Glutamatergic neuron (in vitro differentiated cells): Measurements from ENCODE around the gene LIMS2. TPM values are rescaled to one million over a fixed set of nuclear protein-coding genes. Genes with fewer than 3 reads are reported as not detected.

ENCODE experiments used
- DNase-seq: peaks from one replicate; pipeline ENCODE4 v3.0.0; 2022
- H3K27ac Mint-ChIP-seq: one replicate; pipeline ENCODE4 v1.8.0; 2020; ENCODE audit warnings: mild to moderate bottlenecking, mixed read lengths, inconsistent platforms; ENCODE audit not compliant: unreplicated experiment
- H3K27me3 Mint-ChIP-seq: one replicate; pipeline ENCODE4 v1.8.0; 2020; ENCODE audit warnings: mild to moderate bottlenecking, moderate library complexity, mixed read lengths, inconsistent platforms; ENCODE audit not compliant: unreplicated experiment
- H3K36me3 Mint-ChIP-seq: one replicate; pipeline ENCODE4 v1.8.0; 2020; ENCODE audit warnings: mild to moderate bottlenecking, mixed read lengths, inconsistent platforms; ENCODE audit not compliant: unreplicated experiment
- H3K4me1 Mint-ChIP-seq: one replicate; pipeline ENCODE4 v1.8.0; 2020; ENCODE audit warnings: mild to moderate bottlenecking, low read depth, mixed read lengths, inconsistent platforms; ENCODE audit not compliant: unreplicated experiment
- H3K4me3 Mint-ChIP-seq: one replicate; pipeline ENCODE4 v1.8.0; 2020; ENCODE audit warnings: mild to moderate bottlenecking, mixed read lengths, inconsistent platforms; ENCODE audit not compliant: unreplicated experiment
- H3K9me3 Mint-ChIP-seq: one replicate; pipeline ENCODE4 v1.8.0; 2020; ENCODE audit warnings: mild to moderate bottlenecking, moderate library complexity, mixed read lengths, inconsistent platforms; ENCODE audit not compliant: unreplicated experiment
- CTCF ChIP-seq: fragments of 200-600 bp; sonication (generic); IDR thresholded peaks from one replicate; pipeline ENCODE4 v1.5.0; 2021; ENCODE audit not compliant: partially characterized antibody, unreplicated experiment
- total RNA-seq: library from RNA; stranded (reverse); fragmentation: NEBNext Ultra II Directional; extraction: Animal tissue kit (Norgen Biotek cat#: 25700); gene quantifications from one replicate; pipeline ENCODE4 v1.2.1, GENCODE V29; 2021; ENCODE audit not compliant: unreplicated experiment

Gene LIMS2
- total RNA-seq, 1 donor from 2014 or later = 0.29 TPM

GRCh38 chr2:127641133-127641532 lies 34.2 kb downstream of the LIMS2 start:
- TF ChIP-seq CTCF = no peak
- Mint-ChIP-seq H3K9me3 (peaks cover 3% of the 10 kb centered on the region), H3K27ac (no peak overlapping the region), H3K27me3 (peaks cover 6% of the 10 kb centered on the region), H3K4me1 (peaks cover 7% of the 10 kb centered on the region), H3K4me3 (no peak overlapping the region), H3K36me3 (no peaks in the 10 kb centered on the region)
- DNase-seq = no peak

GRCh38 chr2:127640082-127641072 lies 35.0 kb downstream of the LIMS2 start:
- Mint-ChIP-seq H3K4me3 (no peak overlapping the region), H3K27ac (no peak overlapping the region), H3K27me3 (peaks cover 6% of the 10 kb centered on the region), H3K4me1 (peaks cover 7% of the 10 kb centered on the region), H3K9me3 (peaks cover 3% of the 10 kb centered on the region), H3K36me3 (no peaks in the 10 kb centered on the region)
- DNase-seq = peak; percentile 46
- TF ChIP-seq CTCF = peak; percentile 31

GRCh38 chr2:127639111-127639474 lies 36.2 kb downstream of the LIMS2 start:
- DNase-seq = no peak
- Mint-ChIP-seq H3K4me1 (peaks cover 5% of the 10 kb centered on the region), H3K4me3 (no peak overlapping the region), H3K36me3 (no peaks in the 10 kb centered on the region), H3K9me3 (peaks cover 3% of the 10 kb centered on the region), H3K27me3 (peaks cover 4% of the 10 kb centered on the region), H3K27ac (no peak overlapping the region)
- no peak for TF ChIP-seq CTCF

GRCh38 chr2:127638361-127639110 lies 36.8 kb downstream of the LIMS2 start:
- Mint-ChIP-seq H3K4me3 (no peak overlapping the region), H3K9me3 (peaks cover 3% of the 10 kb centered on the region), H3K36me3 (no peaks in the 10 kb centered on the region), H3K4me1 (peaks cover 5% of the 10 kb centered on the region), H3K27me3 (peaks cover 4% of the 10 kb centered on the region), H3K27ac (no peak overlapping the region)
- TF ChIP-seq CTCF = no peak
- no peak for DNase-seq

DNA sequence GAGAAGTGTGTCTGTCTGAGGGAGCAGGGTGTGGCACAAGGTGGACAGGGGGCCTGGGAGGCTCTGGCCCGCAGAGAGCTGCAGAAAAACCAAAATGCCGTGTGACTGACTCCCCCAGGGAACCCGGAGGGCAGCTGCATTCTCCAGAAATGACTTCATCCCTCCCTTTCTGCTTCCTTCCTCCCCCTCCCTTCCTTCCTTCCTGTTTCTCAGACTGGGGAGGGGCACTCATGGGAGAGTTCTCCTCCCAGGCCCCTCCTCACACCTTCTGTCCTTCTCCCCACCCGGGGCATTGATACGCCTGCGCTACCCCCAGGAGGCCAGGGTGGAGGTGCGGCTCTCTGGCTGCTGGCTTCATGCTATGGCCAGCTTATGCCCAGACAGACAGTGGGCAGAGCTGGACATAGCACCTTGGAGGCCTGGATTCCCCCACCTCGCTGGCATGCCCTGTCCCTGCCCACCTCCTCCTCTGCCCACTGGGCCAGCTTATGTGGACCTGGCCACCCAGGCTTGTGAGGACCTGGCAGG lies 37.5 kb downstream of the LIMS2 start:
- peak; percentile 58 for DNase-seq
- Mint-ChIP-seq H3K4me1 (peaks cover 1% of the 10 kb centered on the region), H3K36me3 (no peaks in the 10 kb centered on the region), H3K27ac (no peak overlapping the region), H3K4me3 (no peak overlapping the region), H3K9me3 (no peaks in the 10 kb centered on the region), H3K27me3 (peaks cover 1% of the 10 kb centered on the region)
- no peak for TF ChIP-seq CTCF
